ENCODE data around the gene MYO5A. TPM values are rescaled to one million over a fixed set of nuclear protein-coding genes. Genes with fewer than 3 reads are reported as not detected.
"Not testable (repeated sequence)": the region's sequence is repeated elsewhere in the genome, so short reads cannot be mapped to it uniquely, and the experiment has no call there.

MYO5A gene
- total and polyA plus RNA-seq, 9 donors: 3.8 to 26.5 (median 15.1) TPM

DNA sequence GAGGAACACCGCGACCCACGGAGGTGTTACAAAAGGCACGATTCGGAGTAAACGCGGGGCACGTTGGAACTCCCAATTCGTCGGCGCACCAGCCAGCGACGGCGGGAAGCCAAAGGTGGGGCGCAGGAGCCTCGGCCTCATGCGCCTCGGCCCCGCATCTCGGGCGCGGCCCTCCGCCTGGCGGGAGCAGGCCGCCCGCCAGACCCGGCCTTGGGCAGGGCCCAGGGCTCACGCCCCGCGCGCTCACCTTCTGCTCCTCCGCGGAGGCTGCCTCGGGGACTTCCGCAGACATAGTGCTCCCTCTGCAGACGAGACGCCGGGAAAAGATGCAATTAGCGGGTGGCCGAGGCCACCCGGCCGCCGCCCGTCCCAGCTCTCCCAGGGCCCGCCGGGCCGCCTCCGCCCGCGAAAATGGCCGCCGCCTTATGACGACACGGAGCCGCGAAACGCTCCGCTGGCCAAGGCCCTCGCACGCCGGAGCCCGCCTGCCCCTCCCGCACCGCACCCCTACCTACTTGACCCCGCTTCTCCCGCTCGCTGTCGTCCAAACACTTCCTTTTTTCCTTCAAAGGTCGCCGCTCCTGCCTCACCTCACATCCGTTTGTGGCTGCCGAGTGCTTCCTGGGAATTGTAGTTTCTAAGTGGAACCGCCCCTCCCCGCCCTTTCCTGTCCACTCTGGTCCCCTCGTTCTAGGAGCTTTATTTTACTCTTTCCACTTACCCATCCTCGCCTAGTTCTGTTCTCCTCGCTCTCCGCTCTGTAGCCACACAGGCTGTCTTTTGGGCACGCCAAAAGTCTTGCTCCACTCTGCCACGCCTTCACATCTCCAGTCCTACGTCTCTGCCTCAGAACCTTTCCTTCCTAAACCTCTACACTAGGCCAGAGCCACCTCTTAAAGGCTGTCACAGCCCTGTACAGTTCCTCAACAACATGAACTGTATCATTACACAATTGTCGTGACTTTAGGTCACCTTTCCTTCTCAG is 40.2 kb upstream of the MYO5A start, which contains the start of gene ARPP19:
Gene ARPP19 (minus strand): TSS at position 430 of the 985 bp plus-strand sequence. CDS start 138 bp downstream, at position 292.
- H3K36me3 ChIP-seq: no peaks in the 10 kb centered on the region
- H3K4me1 ChIP-seq (ENCODE audit: insufficient read depth): peaks cover 10% of the 10 kb centered on the region
- no peaks in the 10 kb centered on the region for H3K27me3 ChIP-seq
- H3K27ac ChIP-seq: peak within 1 kb of the TSS; percentile 78 to 89
- peak within 1 kb of the TSS; percentile 42 for H3K4me3 ChIP-seq
- peak; percentile 84 to 90 (median 86) for DNase-seq
- 5 to 6% (median 6%) methylated on average over 71 to 82 of the region's 82 CpGs for WGBS, 3 donors
- intact Hi-C loops (cut with DNase I): no loop called here
- H3K9me3 ChIP-seq: no peaks in the 10 kb centered on the region
- TF ChIP-seq, protein P1, sequence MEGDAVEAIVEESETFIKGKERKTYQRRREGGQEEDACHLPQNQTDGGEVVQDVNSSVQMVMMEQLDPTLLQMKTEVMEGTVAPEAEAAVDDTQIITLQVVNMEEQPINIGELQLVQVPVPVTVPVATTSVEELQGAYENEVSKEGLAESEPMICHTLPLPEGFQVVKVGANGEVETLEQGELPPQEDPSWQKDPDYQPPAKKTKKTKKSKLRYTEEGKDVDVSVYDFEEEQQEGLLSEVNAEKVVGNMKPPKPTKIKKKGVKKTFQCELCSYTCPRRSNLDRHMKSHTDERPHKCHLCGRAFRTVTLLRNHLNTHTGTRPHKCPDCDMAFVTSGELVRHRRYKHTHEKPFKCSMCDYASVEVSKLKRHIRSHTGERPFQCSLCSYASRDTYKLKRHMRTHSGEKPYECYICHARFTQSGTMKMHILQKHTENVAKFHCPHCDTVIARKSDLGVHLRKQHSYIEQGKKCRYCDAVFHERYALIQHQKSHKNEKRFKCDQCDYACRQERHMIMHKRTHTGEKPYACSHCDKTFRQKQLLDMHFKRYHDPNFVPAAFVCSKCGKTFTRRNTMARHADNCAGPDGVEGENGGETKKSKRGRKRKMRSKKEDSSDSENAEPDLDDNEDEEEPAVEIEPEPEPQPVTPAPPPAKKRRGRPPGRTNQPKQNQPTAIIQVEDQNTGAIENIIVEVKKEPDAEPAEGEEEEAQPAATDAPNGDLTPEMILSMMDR (IDR thresholded peaks at IDR 0.05): peak in 1 of 3 donors; percentile 9
- peak; percentile 78 for TF ChIP-seq POLR2A (IDR thresholded peaks at IDR 0.05)
- TF ChIP-seq EP300 (IDR thresholded peaks at IDR 0.05): no peak

- peaks cover 10% of the 10 kb centered on the region for H3K4me1 ChIP-seq (ENCODE audit: insufficient read depth)
- intact Hi-C loops (cut with DNase I): no loop called here
These were observed 39.4 kb upstream of the MYO5A start for GRCh38 chr15:52567871-52568600.

DNA sequence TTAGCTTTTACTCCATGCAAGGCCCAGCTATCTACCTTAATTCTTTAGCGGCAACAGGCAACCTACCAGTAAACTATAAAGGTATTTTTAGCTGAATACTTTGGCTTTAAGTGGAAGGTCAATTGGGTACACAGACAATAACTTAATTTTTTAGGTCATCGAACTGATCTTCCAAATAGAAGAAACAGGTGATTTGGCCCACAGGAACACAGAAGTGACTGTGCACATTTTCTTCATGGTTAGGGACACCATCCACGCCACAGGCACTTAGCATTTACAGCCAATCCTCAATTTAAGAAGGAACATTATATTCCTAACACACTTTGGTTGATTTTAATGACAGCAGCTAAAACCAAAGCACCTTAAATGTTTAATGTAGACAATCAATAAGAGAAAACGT is 38.2 kb upstream of the MYO5A start:
- TF ChIP-seq, protein P1 (IDR thresholded peaks at IDR 0.05): no peak
- TF ChIP-seq EP300 (IDR thresholded peaks at IDR 0.05): no peak
- intact Hi-C loops (cut with DNase I): no loop called here
- Histone ChIP-seq H3K27me3 (no peaks in the 10 kb centered on the region), H3K9me3 (no peaks in the 10 kb centered on the region), H3K4me3 (no peak overlapping the region), H3K4me1 (ENCODE audit: insufficient read depth) (peaks cover 10% of the 10 kb centered on the region), H3K27ac (no peak overlapping the region), H3K36me3 (no peaks in the 10 kb centered on the region)
- WGBS, 3 donors: 65 to 69% (median 68%) methylated on average over 4 of the region's 4 CpGs
- no peak for DNase-seq

More at GRCh38 chr15:52567871-52568600, 39.4 kb upstream of the MYO5A start:
- no peaks in the 10 kb centered on the region for H3K9me3 ChIP-seq
- DNase-seq: peak in 3 of 5 donors; percentile 20 to 49 (median 30)
- H3K36me3 ChIP-seq: no peaks in the 10 kb centered on the region
- H3K4me3 ChIP-seq: peak overlapping the region; percentile 42
- 3 to 4% (median 4%) methylated on average over 25 of the region's 25 CpGs for WGBS, 3 donors
- H3K27ac ChIP-seq: peak overlapping the region; percentile 78 to 89
- TF ChIP-seq POLR2A (IDR thresholded peaks at IDR 0.05) (no peak), EP300 (IDR thresholded peaks at IDR 0.05) (no peak)
- TF ChIP-seq, protein P1 (IDR thresholded peaks at IDR 0.05): no peak
- no peaks in the 10 kb centered on the region for H3K27me3 ChIP-seq

- H3K4me3 ChIP-seq; DNase-seq; H3K9me3 ChIP-seq; intact Hi-C loops (cut with DNase I); H3K27me3 ChIP-seq; H3K27ac ChIP-seq; H3K36me3 ChIP-seq: not testable (repeated sequence)
- 89 to 91% (median 91%) methylated on average over 13 of the region's 13 CpGs for WGBS, 3 donors
- peaks cover 10% of the 10 kb centered on the region for H3K4me1 ChIP-seq (ENCODE audit: insufficient read depth)
These were observed 37.0 kb upstream of the MYO5A start for GRCh38 chr15:52565417-52566358.
